Mucosa of gallbladder (tissue), 1 donor: ENCODE results near the gene SMIM17. TPM values are rescaled to one million over a fixed set of nuclear protein-coding genes. Genes with fewer than 3 reads are reported as not detected.

Experiments used
- total RNA-seq: library from RNA; stranded (reverse); gene quantifications from one replicate; pipeline ENCODE4 v1.2.1, GENCODE V29; 2021
- donor health status: DM: no; HTN: no; CAD: no.

Gene SMIM17
- total RNA-seq, 1 donor from 2014 or later: 0.81 TPM

Other genes with a start within 250 kb of the SMIM17 start
- 8.3 TPM for gene ZNF582, start 249.6 kb upstream of the SMIM17 start, total RNA-seq
- gene ZNF583, start 238.8 kb upstream of the SMIM17 start, total RNA-seq: 6.7 TPM
- 9.4 TPM for gene ZNF667, start 165.8 kb upstream of the SMIM17 start, total RNA-seq
- 14.9 TPM for gene ZNF471, start 135.3 kb upstream of the SMIM17 start, total RNA-seq
- 9.4 TPM for gene ZFP28, start 104.2 kb upstream of the SMIM17 start, total RNA-seq
- gene ZNF470, start 75.7 kb upstream of the SMIM17 start, total RNA-seq: 9.9 TPM
- 8.1 TPM for gene ZNF71, start 47.9 kb upstream of the SMIM17 start, total RNA-seq
- 6.5 TPM for gene ZNF835, start 28.6 kb downstream of the SMIM17 start, total RNA-seq
- 7.7 TPM for gene PEG3, start 197.6 kb downstream of the SMIM17 start, total RNA-seq
- gene ZIM2, start 197.6 kb downstream of the SMIM17 start, total RNA-seq: not detected